Right atrium auricular region (tissue), 2 donors: ENCODE results near the gene GALNT13. TPM values are rescaled to one million over a fixed set of nuclear protein-coding genes. Genes with fewer than 3 reads are reported as not detected.

ENCODE experiments used
- DNase-seq: peaks from one replicate; pipeline ENCODE4 v3.0.0-alpha.2; 2019; ENCODE audit warnings: low spot score
- H3K27ac ChIP-seq, 2 donors: fragments of 200-600 bp; sonication (generic); 1 replicate in 1 of 2; 2 replicates in 1 of 2; pipeline ENCODE4 v1.5.1; 2016 to 2019
- H3K27me3 ChIP-seq, 2 donors: fragments of 200-600 bp; sonication (generic); one replicate each; pipeline versions ENCODE4 v1.5.1 to v1.6.0; 2017 to 2019
- H3K36me3 ChIP-seq: fragments of 200-600 bp; sonication (generic); one replicate; pipeline ENCODE4 v1.5.1; 2016
- H3K4me1 ChIP-seq, 2 donors: fragments of 200-600 bp; sonication (generic); one replicate each; pipeline versions ENCODE4 v1.5.1 to v1.6.0; 2017 to 2019
- H3K4me3 ChIP-seq, 2 donors: fragments of 200-600 bp; sonication (generic); 1 replicate in 1 of 2; 2 replicates in 1 of 2; pipeline ENCODE4 v1.5.1; 2017 to 2019; ENCODE audit warnings: mild to moderate bottlenecking in 1 of 2, moderate library complexity in 1 of 2
- H3K9me3 ChIP-seq, 2 donors: fragments of 200-600 bp; sonication (generic); one replicate each; pipeline ENCODE4 v1.5.1; 2019
- CTCF ChIP-seq, 2 donors: fragments of 200-600 bp; sonication (generic); IDR thresholded peaks; one replicate each; pipeline ENCODE4 v1.5.1; 2019; ENCODE audit warnings: antibody characterized with exemption in 2 of 2
- total RNA-seq, 2 donors: library from RNA; depleted of rRNA; stranded (reverse); fragments of >200 nt; gene quantifications; one replicate each; pipeline ENCODE4 v1.1.0, GENCODE V29; 2016

Gene GALNT13
- total RNA-seq, 2 donors from 2014 or later = 0.55 to 2.2 TPM

- H3K36me3 ChIP-seq = no peaks in the 10 kb centered on the region
- DNase-seq = no peak
- peaks cover 0 to 6% of the 10 kb centered on the region in 2 donors for H3K4me1 ChIP-seq
- TF ChIP-seq CTCF (IDR thresholded peaks at IDR 0.05) = no peak
- H3K4me3 ChIP-seq = no peak overlapping the region
- no peaks in the 10 kb centered on the region for H3K27me3 ChIP-seq
- H3K27ac ChIP-seq = no peak overlapping the region
- no peaks in the 10 kb centered on the region for H3K9me3 ChIP-seq
Observed at GRCh38 chr2:154484338-154485099, 612.8 kb downstream of the GALNT13 start.

- H3K9me3 ChIP-seq = no peaks in the 10 kb centered on the region
- no peak for TF ChIP-seq CTCF (IDR thresholded peaks at IDR 0.05)
Observed at GRCh38 chr2:154488801-154489200, 617.1 kb downstream of the GALNT13 start.

GRCh38 chr2:154489266-154489858, 617.6 kb downstream of the GALNT13 start:
- H3K9me3 ChIP-seq = no peaks in the 10 kb centered on the region
- H3K4me3 ChIP-seq = no peak overlapping the region
- no peak overlapping the region for H3K27ac ChIP-seq
- H3K36me3 ChIP-seq = no peaks in the 10 kb centered on the region
- TF ChIP-seq CTCF (IDR thresholded peaks at IDR 0.05) = no peak
- peaks cover 0 to 6% of the 10 kb centered on the region in 2 donors for H3K4me1 ChIP-seq
- H3K27me3 ChIP-seq = no peaks in the 10 kb centered on the region
- DNase-seq = no peak

More at GRCh38 chr2:154488801-154489200, 617.1 kb downstream of the GALNT13 start:
- DNase-seq = no peak
- Histone ChIP-seq H3K27me3 (no peaks in the 10 kb centered on the region), H3K4me1 (peaks cover 0 to 6% of the 10 kb centered on the region in 2 donors), H3K4me3 (no peak overlapping the region), H3K27ac (no peak overlapping the region), H3K36me3 (no peaks in the 10 kb centered on the region)

- Histone ChIP-seq H3K27ac (no peak overlapping the region), H3K9me3 (no peaks in the 10 kb centered on the region), H3K36me3 (no peaks in the 10 kb centered on the region), H3K27me3 (no peaks in the 10 kb centered on the region), H3K4me3 (no peak overlapping the region), H3K4me1 (peaks cover 0 to 6% of the 10 kb centered on the region in 2 donors)
- no peak for DNase-seq
- no peak for TF ChIP-seq CTCF (IDR thresholded peaks at IDR 0.05)
Observed at GRCh38 chr2:154490530-154490929, 618.8 kb downstream of the GALNT13 start.

- no peak for TF ChIP-seq CTCF (IDR thresholded peaks at IDR 0.05)
- no peaks in the 10 kb centered on the region for H3K27me3 ChIP-seq
- H3K27ac ChIP-seq = no peak overlapping the region
- no peaks in the 10 kb centered on the region for H3K36me3 ChIP-seq
- no peak for DNase-seq
- no peak overlapping the region for H3K4me3 ChIP-seq
- H3K4me1 ChIP-seq = no peaks in the 10 kb centered on the region
- H3K9me3 ChIP-seq = no peaks in the 10 kb centered on the region
Observed at GRCh38 chr2:154495455-154495868, 623.7 kb downstream of the GALNT13 start.
